DMS 273 (cell line): ENCODE results near the gene BATF2.
A peak's percentile ranks its signal among the peaks of the same experiment; 100 is the strongest.
"Not testable (repeated sequence)": the region's sequence is repeated elsewhere in the genome, so short reads cannot be mapped to it uniquely, and the experiment has no call there.

ENCODE experiments used
- DNase-seq: peaks from one replicate; lab custom pipeline; 2025; ENCODE audit not compliant: unreplicated experiment; lab: John Stamatoyannopoulos, UW

Gene BATF2

GRCh38 chr11:65013888-65014725 is 17.3 kb upstream of the BATF2 start, which contains the start of gene ARL2:
TSS of gene ARL2 (plus strand) at chr11:65014160. CDS start at chr11:65014208, 48 bp downstream.
- DNase-seq: peak; percentile 93

- peak; percentile 92 for DNase-seq
Measured at GRCh38 chr11:65013130-65013887, 16.5 kb upstream of the BATF2 start.

GRCh38 chr11:65008873-65009272 is 12.1 kb upstream of the BATF2 start:
- no peak for DNase-seq

- no peak for DNase-seq
Measured at GRCh38 chr11:65008016-65008415, 11.2 kb upstream of the BATF2 start.

GRCh38 chr11:65003968-65004367 is 7.2 kb upstream of the BATF2 start:
- not testable (repeated sequence) for DNase-seq

- no peak for DNase-seq
Measured at GRCh38 chr11:65003282-65003681, 6.5 kb upstream of the BATF2 start.

GRCh38 chr11:65002706-65003105 is 5.9 kb upstream of the BATF2 start:
- DNase-seq: no peak

- no peak for DNase-seq
Measured at GRCh38 chr11:64999478-64999877, 2.7 kb upstream of the BATF2 start.

GRCh38 chr11:64998690-64999431 is 2.1 kb upstream of the BATF2 start:
- DNase-seq: no peak

GRCh38 chr11:64998141-64998540 is 1.4 kb upstream of the BATF2 start:
- DNase-seq: no peak

GRCh38 chr11:64996327-64996709 is 453 bp downstream of the BATF2 start:
- DNase-seq: no peak

GRCh38 chr11:64994318-64994717 is 2.5 kb downstream of the BATF2 start:
- no peak for DNase-seq

GRCh38 chr11:64990222-64990923 is 6.4 kb downstream of the BATF2 start:
- no peak for DNase-seq

- DNase-seq: no peak
Measured at GRCh38 chr11:64989416-64989815, 7.4 kb downstream of the BATF2 start.

GRCh38 chr11:64987998-64988854 is 8.5 kb downstream of the BATF2 start:
- DNase-seq: no peak

- not testable (repeated sequence) for DNase-seq
Measured at GRCh38 chr11:64983339-64983738, 13.4 kb downstream of the BATF2 start.

GRCh38 chr11:64976651-64977050 is 20.1 kb downstream of the BATF2 start:
- DNase-seq: no peak

- DNase-seq: no peak
Measured at GRCh38 chr11:64974124-64974523, 22.6 kb downstream of the BATF2 start.

GRCh38 chr11:64971421-64972233 is 25.1 kb downstream of the BATF2 start, which contains the start of gene MAJIN:
TSS of gene MAJIN (minus strand) at chr11:64972108. CDS start at chr11:64959405, 12,703 bp downstream.
- no peak for DNase-seq
